Prostate gland (tissue), 2 donors: ENCODE results near the gene SLTM. TPM values are rescaled to one million over a fixed set of nuclear protein-coding genes. Genes with fewer than 3 reads are reported as not detected.
A peak's percentile ranks its signal among the peaks of the same experiment; 100 is the strongest.
"Not testable (repeated sequence)": the region's sequence is repeated elsewhere in the genome, so short reads cannot be mapped to it uniquely, and the experiment has no call there.

Experiments
- DNase-seq: peaks from one replicate; pipeline ENCODE4 v3.0.0-alpha.2; 2019; ENCODE audit warnings: low spot score
- H3K27ac ChIP-seq, 2 donors: fragments of 200-600 bp; sonication (generic); 2 replicates each; pipeline ENCODE4 v1.5.1; 2017 to 2019
- H3K27me3 ChIP-seq: fragments of 200-600 bp; sonication (generic); replicated peaks from 2 replicates; pipeline ENCODE4 v1.5.1; 2019; ENCODE audit not compliant: insufficient read depth
- H3K36me3 ChIP-seq, 2 donors: fragments of 200-600 bp; sonication (generic); 1 replicate in 1 of 2; 2 replicates in 1 of 2; pipeline versions ENCODE4 v1.5.1 to v1.8.1; 2017 to 2019
- H3K4me1 ChIP-seq: fragments of 200-600 bp; sonication (generic); replicated peaks from 2 replicates; pipeline ENCODE4 v1.5.1; 2019
- H3K4me3 ChIP-seq, 2 donors: fragments of 200-600 bp; sonication (generic); 2 replicates each; pipeline ENCODE4 v1.5.1; 2017 to 2019
- H3K9me3 ChIP-seq: fragments of 200-600 bp; sonication (generic); 2 replicates; pipeline ENCODE4 v1.5.1; 2017
- POLR2A ChIP-seq: fragments of 450-650 bp; IDR thresholded peaks from one replicate; pipeline ENCODE4 v1.6.1; 2016; ENCODE audit warnings: antibody characterized with exemption, mild to moderate bottlenecking
- POLR2AphosphoS5 ChIP-seq: sonication (generic); formaldehyde crosslinking; IDR thresholded peaks from one replicate; pipeline ENCODE4 v1.6.1; 2017; ENCODE audit warnings: antibody characterized with exemption
- WGBS: methylation state at CpG from one replicate; pipeline ENCODE4 v1.1.5; 2018; 5-methylcytosine and 5-hydroxymethylcytosine counted together
- intact Hi-C: fragments of 100-400 bp; cut with DNase I; formaldehyde crosslinking; loops from one replicate; pipeline ENCODE4 v1.14.2; 2022
- small RNA-seq, 2 donors: library from RNA; depleted of rRNA; stranded (forward); fragments of <200 nt; gene quantifications; one replicate each; pipeline ENCODE3, GENCODE V24; 2016
- total RNA-seq, 2 donors: library from RNA; depleted of rRNA; stranded (reverse); fragments of >200 nt; gene quantifications; one replicate each; pipeline ENCODE4 v1.1.0, GENCODE V29; 2016
- TF ChIP-seq, protein P1 (sequence below), 4 experiments: fragments of 200-600 bp in 2 of 4; fragments of 450-650 bp in 2 of 4; sonication (generic) in 2 of 4; IDR thresholded peaks; 1 replicate in 3 of 4; 2 replicates in 1 of 4; pipeline ENCODE4 v1.5.1; 2016 to 2019; ENCODE audit warnings: antibody characterized with exemption in 4 of 4, mild to moderate bottlenecking in 2 of 4, moderate library complexity in 2 of 4

Gene SLTM
- total RNA-seq, 2 donors from 2014 or later: 65.8 to 73.3 TPM

DNA sequence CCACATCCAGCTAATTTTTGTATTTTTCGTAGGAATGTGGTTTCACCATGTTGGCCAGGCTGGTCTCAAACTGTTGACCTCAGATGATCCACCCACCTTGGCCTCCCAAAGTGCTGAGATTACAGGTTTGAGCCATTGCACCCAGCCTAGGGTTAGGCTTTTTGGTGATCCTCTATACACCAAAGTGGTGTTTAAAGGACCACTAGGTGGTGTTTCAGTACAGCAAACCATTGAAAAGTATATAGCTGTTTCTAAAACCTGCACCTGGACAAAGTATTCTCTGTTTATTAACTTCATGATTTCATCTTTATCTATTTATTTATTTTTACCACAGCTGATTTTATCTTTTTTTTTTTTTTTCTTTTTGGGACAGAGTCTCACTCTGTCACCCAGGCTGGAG lies 94.0 kb downstream of the SLTM start:
- H3K4me1 ChIP-seq: no peaks in the 10 kb centered on the region
- intact Hi-C loops: no loop called here
- no peak overlapping the region for H3K27ac ChIP-seq
- DNase-seq: no peak
- no peak for TF ChIP-seq POLR2AphosphoS5
- TF ChIP-seq, protein P1, sequence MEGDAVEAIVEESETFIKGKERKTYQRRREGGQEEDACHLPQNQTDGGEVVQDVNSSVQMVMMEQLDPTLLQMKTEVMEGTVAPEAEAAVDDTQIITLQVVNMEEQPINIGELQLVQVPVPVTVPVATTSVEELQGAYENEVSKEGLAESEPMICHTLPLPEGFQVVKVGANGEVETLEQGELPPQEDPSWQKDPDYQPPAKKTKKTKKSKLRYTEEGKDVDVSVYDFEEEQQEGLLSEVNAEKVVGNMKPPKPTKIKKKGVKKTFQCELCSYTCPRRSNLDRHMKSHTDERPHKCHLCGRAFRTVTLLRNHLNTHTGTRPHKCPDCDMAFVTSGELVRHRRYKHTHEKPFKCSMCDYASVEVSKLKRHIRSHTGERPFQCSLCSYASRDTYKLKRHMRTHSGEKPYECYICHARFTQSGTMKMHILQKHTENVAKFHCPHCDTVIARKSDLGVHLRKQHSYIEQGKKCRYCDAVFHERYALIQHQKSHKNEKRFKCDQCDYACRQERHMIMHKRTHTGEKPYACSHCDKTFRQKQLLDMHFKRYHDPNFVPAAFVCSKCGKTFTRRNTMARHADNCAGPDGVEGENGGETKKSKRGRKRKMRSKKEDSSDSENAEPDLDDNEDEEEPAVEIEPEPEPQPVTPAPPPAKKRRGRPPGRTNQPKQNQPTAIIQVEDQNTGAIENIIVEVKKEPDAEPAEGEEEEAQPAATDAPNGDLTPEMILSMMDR (IDR thresholded peaks at IDR 0.05): peak in 2 of 4 experiments; percentile 21 to 31
- H3K4me3 ChIP-seq: no peak overlapping the region
- H3K27me3 ChIP-seq: no peaks in the 10 kb centered on the region
- 100% methylated on average over 1 of the region's 1 CpG for WGBS
- no peaks in the 10 kb centered on the region for H3K9me3 ChIP-seq
- no peaks in the 10 kb centered on the region for H3K36me3 ChIP-seq

- H3K36me3 ChIP-seq, intact Hi-C loops, H3K4me3 ChIP-seq, DNase-seq, H3K9me3 ChIP-seq, H3K4me1 ChIP-seq, H3K27me3 ChIP-seq, H3K27ac ChIP-seq: not testable (repeated sequence)
- WGBS: 59% methylated on average over 9 of the region's 9 CpGs
Measured at GRCh38 chr15:58833681-58834426, 99.6 kb downstream of the SLTM start.

GRCh38 chr15:58830556-58830955 lies 102.9 kb downstream of the SLTM start:
- no peak for DNase-seq
- WGBS: 92% methylated on average over 2 of the region's 2 CpGs
- TF ChIP-seq POLR2A (no peak), POLR2AphosphoS5 (no peak)
- TF ChIP-seq, protein P1 (IDR thresholded peaks at IDR 0.05): no peak
- H3K4me3 ChIP-seq: no peak overlapping the region
- intact Hi-C loops: no loop called here
- no peaks in the 10 kb centered on the region for H3K4me1 ChIP-seq
- H3K27ac ChIP-seq: no peak overlapping the region
- H3K27me3 ChIP-seq: no peaks in the 10 kb centered on the region
- no peaks in the 10 kb centered on the region for H3K36me3 ChIP-seq
- no peaks in the 10 kb centered on the region for H3K9me3 ChIP-seq

Small RNA genes lying within 50 kb of the gene (small RNA-seq; reads per million reads assigned to genes)
- 0 reads per million in 2 donors for gene ZNF444P1

Other genes with a start within 250 kb of the SLTM start
- 10 to 100 TPM; 74.4 to 95.0 TPM for gene ADAM10, start 184.0 kb downstream of the SLTM start, total RNA-seq
- gene MINDY2, start 162.4 kb downstream of the SLTM start, total RNA-seq: 10 to 100 TPM; 14.3 to 22.9 TPM
- gene RNF111, start 54.0 kb upstream of the SLTM start, total RNA-seq: 10 to 100 TPM; 15.4 to 22.5 TPM
- 10 to 100 TPM in 1 of 2 donors, 1 to 10 TPM in 1; 8.3 to 12.2 TPM for gene CCNB2, start 171.5 kb upstream of the SLTM start, total RNA-seq